Activated T-helper 17 cell treated with anti-CD3 and anti-CD28 coated beads, Interleukin-2, amount 50 U/mL, for 72 hours (primary cell): ENCODE data around the gene FITM1. TPM values are rescaled to one million over a fixed set of nuclear protein-coding genes. Genes with fewer than 3 reads are reported as not detected.
"Not testable (repeated sequence)": the region's sequence is repeated elsewhere in the genome, so short reads cannot be mapped to it uniquely, and the experiment has no call there.

Experiments used
- ATAC-seq: fragments of 150-1000 bp; cut with Tn5 transposase; replicated peaks from 2 replicates; pipeline ENCODE4 v1.10.0; 2021; ENCODE audit warnings: mild to moderate bottlenecking, moderate library complexity
- H3K27ac Mint-ChIP-seq: one replicate; pipeline ENCODE4 v1.8.0; 2022; ENCODE audit warnings: mixed read lengths
- H3K27me3 Mint-ChIP-seq: one replicate; pipeline ENCODE4 v1.8.0; 2022; ENCODE audit warnings: mixed read lengths
- H3K36me3 Mint-ChIP-seq: one replicate; pipeline ENCODE4 v1.8.0; 2022; ENCODE audit warnings: low read depth, mild to moderate bottlenecking, mixed read lengths
- H3K4me1 Mint-ChIP-seq: one replicate; pipeline ENCODE4 v1.8.0; 2022; ENCODE audit warnings: mixed read lengths
- H3K4me3 Mint-ChIP-seq: one replicate; pipeline ENCODE4 v1.8.0; 2022; ENCODE audit warnings: mild to moderate bottlenecking, mixed read lengths
- H3K9me3 Mint-ChIP-seq: one replicate; pipeline ENCODE4 v1.8.0; 2022; ENCODE audit warnings: mixed read lengths
- total RNA-seq, 2 donors: library from RNA; stranded (reverse); gene quantifications; one replicate each; pipeline ENCODE4 v1.2.3, GENCODE V29; 2022

Gene FITM1
- total RNA-seq, 2 donors from 2014 or later, result 0.58 TPM; not detected in 1

DNA sequence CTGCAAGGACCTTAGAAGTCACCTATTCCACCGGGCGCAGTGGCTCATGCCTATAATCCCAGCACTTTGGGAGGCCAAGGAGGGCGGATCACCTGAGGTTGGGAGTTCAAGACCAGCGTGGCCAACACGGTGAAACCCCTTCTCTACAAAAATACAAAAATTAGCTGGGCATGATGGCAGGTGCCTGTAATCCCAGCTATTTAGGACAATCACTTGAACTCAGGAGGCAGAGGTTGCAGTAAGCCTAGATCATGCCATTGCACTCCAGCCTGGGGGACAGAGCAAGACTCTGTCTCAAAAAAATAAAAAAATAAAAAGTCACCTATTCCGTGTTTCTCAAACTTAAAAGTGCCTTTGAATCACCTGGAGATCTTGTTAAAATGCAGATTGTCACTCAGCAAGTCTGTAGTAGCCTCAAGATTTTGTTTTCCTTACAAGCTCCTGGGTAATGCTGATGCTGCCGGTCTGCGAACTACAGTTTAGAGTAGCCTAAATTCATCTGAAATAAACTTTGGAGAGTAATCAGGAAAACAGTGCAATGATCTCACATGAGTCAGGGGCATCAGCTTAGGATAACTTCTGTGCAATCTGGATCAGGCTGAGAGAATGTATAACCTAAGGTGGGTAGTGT lies 24.7 kb upstream of the FITM1 start:
- Mint-ChIP-seq H3K27ac (peak overlapping the region; percentile 28), H3K36me3 (peaks cover 35% of the 10 kb centered on the region)
- H3K4me1 Mint-ChIP-seq, H3K4me3 Mint-ChIP-seq, H3K27me3 Mint-ChIP-seq, H3K9me3 Mint-ChIP-seq, ATAC-seq: not testable (repeated sequence)

DNA sequence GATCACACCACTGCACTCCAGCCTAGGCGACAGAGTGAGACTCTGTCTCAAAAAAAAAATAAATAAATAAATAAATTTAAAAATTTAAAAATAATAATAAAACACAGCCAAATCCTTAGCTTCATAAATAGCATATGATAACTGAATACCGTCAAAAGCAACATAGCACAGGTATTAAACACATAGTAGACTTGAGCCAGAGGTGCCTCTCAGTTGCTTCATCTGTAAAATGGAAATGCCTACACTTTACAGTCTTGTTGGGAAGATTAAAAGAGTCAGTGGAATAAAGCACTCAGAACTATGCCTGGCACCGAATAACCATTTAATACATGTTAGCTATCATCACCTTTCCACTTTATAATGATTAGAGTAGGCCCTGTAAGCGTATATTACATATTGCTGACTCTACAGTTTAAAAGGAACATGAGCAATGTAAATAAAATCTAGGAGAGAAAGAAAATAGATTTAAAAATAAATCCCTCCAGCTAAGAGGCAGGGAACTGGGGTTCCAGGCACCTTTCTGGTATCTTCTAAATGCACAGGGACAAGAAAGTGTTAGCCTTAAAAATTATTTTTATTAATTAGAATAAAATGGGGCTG lies 23.7 kb upstream of the FITM1 start:
- ATAC-seq, result no peak
- Mint-ChIP-seq H3K4me3 (no peak overlapping the region), H3K9me3 (no peaks in the 10 kb centered on the region), H3K4me1 (no peaks in the 10 kb centered on the region), H3K27ac (no peak overlapping the region), H3K27me3 (no peaks in the 10 kb centered on the region), H3K36me3 (peaks cover 27% of the 10 kb centered on the region)

DNA sequence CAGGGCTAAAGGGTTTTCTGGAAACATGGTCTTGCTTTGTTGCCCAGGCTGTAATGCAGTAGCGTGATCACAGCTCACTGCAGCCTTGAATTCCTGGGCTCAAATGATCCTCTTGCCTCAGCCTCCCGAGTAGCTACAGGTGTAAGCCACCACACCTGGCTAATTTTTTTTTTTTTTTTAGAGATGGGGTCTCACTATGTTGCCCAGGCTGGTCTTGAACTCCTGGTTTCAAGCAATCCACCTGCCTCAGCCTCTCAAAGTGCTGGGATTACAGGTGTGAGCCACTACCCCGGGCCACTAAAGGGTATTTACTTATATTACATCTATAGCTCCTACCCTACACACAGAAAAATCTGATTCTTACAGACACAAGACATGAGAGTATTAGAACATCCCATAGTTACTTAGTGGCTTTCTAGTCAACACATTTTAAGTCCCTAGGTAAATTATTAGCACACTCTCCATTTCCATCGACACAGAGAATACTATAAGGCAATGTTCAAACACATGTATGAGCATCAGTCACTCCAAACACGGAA lies 22.1 kb upstream of the FITM1 start:
- ATAC-seq, result no peak
- H3K27ac Mint-ChIP-seq, result peak overlapping the region; percentile 93
- no peaks in the 10 kb centered on the region for H3K9me3 Mint-ChIP-seq
- peaks cover 15% of the 10 kb centered on the region for H3K36me3 Mint-ChIP-seq
- H3K4me3 Mint-ChIP-seq, result peak overlapping the region; percentile 75
- no peaks in the 10 kb centered on the region for H3K27me3 Mint-ChIP-seq
- H3K4me1 Mint-ChIP-seq, result no peaks in the 10 kb centered on the region

DNA sequence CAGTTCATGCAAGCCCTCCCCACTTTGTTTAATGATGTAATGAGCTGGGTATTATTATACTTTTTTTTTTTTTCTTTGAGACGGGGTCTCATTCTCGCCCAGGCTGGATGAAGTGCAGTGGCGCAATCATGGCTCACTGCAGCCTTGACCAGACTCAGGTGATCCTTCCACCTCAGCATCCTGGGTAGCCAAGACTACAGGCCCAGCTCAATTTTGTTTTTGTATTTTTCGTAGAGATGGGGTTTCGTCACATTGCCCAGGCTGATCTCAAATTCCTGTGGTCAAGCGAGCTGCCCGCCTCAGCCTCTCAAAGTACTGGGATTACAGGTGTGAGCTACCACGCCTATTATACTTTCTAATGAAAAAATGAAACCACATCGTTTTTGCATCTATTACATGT lies 20.4 kb upstream of the FITM1 start:
- no peak for ATAC-seq
- no peaks in the 10 kb centered on the region for H3K27me3 Mint-ChIP-seq
- H3K4me3 Mint-ChIP-seq, result no peak overlapping the region
- no peak overlapping the region for H3K27ac Mint-ChIP-seq
- no peaks in the 10 kb centered on the region for H3K9me3 Mint-ChIP-seq
- H3K4me1 Mint-ChIP-seq, result no peaks in the 10 kb centered on the region
- H3K36me3 Mint-ChIP-seq, result peaks cover 7% of the 10 kb centered on the region

DNA sequence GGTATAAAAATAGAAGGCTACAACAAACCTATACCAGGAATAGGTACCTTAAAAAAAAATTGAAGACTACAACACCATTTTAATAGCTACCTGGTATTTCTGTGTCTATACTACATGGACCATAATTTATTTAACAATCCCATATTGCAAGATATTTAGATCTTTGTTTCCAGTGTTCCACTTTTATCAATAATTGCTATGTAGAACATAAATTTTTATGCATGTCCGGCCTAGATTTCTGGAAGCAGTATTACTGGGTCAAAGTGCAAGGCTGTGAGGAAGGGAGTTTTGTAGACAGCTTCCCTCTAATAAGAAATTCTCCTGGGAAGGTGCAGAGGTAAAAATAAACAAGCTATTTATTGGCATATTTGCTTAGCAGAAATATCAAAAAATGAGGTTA lies 19.9 kb upstream of the FITM1 start:
- H3K27ac Mint-ChIP-seq, result no peak overlapping the region
- no peak overlapping the region for H3K4me3 Mint-ChIP-seq
- H3K27me3 Mint-ChIP-seq, result no peaks in the 10 kb centered on the region

DNA sequence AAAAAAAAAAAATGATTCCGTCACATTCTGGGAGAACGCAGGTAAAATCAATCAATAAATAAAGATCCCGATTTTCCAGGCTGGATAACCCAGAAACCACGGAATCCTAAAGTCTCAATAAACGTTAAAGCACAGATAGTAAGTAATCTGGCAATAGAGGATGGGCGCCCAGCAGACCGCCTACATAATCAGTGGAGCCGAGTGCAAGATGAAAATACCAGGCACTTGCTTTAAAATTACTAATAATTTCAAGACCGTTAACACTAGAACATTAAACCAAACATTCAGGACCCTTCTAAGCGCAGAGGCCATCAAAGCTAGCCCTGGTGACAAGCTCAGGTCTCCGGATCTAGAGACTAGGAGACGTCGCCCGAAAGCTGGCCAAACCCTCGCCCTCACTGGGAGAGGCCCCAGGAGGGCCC lies 17.1 kb upstream of the FITM1 start:
- H3K27me3 Mint-ChIP-seq, result no peaks in the 10 kb centered on the region
- ATAC-seq, result no peak
- H3K27ac Mint-ChIP-seq, result peak overlapping the region; percentile 98
- peaks cover 20% of the 10 kb centered on the region for H3K4me1 Mint-ChIP-seq
- H3K36me3 Mint-ChIP-seq, result peaks cover 40% of the 10 kb centered on the region
- H3K9me3 Mint-ChIP-seq, result no peaks in the 10 kb centered on the region
- peak overlapping the region; percentile 100 for H3K4me3 Mint-ChIP-seq

More for the DNA sequence above, 19.9 kb upstream of the FITM1 start:
- H3K4me1 Mint-ChIP-seq, result peaks cover 4% of the 10 kb centered on the region
- peaks cover 11% of the 10 kb centered on the region for H3K36me3 Mint-ChIP-seq
- no peak for ATAC-seq
- H3K9me3 Mint-ChIP-seq, result no peaks in the 10 kb centered on the region

DNA sequence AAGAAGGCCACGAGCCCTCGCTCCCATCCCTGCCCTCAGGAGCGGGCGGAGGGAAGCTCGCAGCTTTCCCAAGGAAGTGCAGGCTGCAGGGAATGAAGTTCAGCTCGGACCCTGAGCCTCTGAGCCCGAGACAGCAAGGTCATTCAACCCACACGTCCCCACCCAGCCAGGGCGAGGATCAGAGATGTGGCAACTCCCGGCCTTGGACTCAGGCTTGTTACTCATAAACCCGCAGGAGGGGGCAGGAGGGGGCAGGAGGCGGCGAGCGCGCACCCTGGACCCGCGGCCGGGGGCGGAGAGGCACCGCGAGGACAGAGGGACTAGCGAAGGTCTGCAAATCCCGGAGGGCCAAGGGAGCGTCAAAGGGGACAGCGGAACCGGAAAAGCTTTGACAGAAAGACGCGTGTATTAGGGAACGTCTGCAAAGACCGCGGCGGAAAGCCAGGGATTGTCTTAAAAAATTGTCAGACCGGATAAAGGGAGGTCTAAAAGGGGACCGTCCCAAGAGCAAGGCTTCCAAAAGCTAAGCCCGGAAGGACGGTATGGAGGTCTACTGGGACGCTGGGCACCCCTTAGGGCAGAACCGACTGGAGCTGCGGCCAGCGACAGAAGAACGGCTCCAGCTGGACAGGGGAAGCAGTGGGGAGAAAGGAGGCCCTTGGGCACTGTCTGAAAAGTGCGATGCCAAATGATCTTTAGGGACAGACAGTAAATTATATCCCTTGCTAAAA lies 16.5 kb upstream of the FITM1 start:
- peak; percentile 53 for ATAC-seq
- H3K9me3 Mint-ChIP-seq, result no peaks in the 10 kb centered on the region
- peaks cover 24% of the 10 kb centered on the region for H3K4me1 Mint-ChIP-seq
- peak overlapping the region; percentile 98 for H3K27ac Mint-ChIP-seq
- H3K36me3 Mint-ChIP-seq, result peaks cover 46% of the 10 kb centered on the region
- no peaks in the 10 kb centered on the region for H3K27me3 Mint-ChIP-seq
- peak overlapping the region; percentile 100 for H3K4me3 Mint-ChIP-seq

DNA sequence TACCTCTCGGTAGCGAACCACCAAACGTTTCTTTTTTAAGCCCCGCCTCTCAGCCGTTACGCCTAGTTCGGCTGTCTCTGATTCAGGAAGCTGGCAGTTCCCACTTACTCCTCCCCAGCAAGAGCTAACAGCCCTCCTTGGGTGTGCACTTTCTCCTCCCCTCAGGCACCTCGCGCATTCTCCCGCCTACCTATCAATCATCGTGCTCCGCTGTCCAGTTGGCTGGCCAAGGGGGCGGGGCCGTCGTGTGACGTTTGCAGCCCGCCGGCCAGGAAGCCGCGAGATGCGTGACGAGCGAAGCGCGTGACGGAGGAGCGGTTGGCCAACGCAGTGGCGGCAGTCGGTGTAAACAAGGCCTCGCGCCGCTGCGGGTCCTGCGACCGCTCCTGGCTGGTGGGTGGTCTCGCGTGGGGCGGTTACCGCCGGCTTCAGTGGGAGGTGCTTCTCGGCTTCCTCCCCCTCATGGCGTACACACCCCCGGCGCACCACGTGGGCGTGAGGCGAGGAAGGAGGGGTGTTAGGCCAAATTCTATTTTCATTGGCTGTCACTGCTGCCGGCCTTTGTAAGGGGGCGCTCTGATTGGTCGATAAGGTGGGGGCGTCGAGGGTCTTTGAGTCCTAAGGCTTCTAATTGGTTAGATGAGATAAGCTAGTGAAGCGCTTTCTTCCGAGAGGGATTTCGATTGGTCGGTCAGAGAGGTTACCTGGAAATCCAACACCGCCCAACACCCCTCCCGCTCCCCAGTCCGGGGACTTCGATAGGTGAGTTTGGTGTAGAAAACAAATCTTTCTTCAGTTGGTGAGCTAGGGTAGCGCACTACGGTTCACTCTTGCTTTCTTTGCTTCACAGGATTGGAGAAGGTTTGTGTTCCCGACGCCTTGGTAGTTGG lies 15.7 kb upstream of the FITM1 start, which contains the start of the genes DCAF11 and NRL:
Gene DCAF11 (plus strand): TSS at position 246 of the 890 bp plus-strand sequence. CDS start 818 bp downstream, outside the sequence.
Gene NRL (minus strand): TSS at position 418 of the 890 bp plus-strand sequence. CDS start 32,101 bp downstream, outside the sequence.
- Mint-ChIP-seq H3K4me1 (peaks cover 24% of the 10 kb centered on the region), H3K4me3 (peak within 1 kb of the TSS; percentile 100), H3K9me3 (no peaks in the 10 kb centered on the region), H3K27me3 (no peaks in the 10 kb centered on the region), H3K27ac (peak within 1 kb of the TSS; percentile 98), H3K36me3 (peaks cover 54% of the 10 kb centered on the region)
- peak; percentile 90 for ATAC-seq

DNA sequence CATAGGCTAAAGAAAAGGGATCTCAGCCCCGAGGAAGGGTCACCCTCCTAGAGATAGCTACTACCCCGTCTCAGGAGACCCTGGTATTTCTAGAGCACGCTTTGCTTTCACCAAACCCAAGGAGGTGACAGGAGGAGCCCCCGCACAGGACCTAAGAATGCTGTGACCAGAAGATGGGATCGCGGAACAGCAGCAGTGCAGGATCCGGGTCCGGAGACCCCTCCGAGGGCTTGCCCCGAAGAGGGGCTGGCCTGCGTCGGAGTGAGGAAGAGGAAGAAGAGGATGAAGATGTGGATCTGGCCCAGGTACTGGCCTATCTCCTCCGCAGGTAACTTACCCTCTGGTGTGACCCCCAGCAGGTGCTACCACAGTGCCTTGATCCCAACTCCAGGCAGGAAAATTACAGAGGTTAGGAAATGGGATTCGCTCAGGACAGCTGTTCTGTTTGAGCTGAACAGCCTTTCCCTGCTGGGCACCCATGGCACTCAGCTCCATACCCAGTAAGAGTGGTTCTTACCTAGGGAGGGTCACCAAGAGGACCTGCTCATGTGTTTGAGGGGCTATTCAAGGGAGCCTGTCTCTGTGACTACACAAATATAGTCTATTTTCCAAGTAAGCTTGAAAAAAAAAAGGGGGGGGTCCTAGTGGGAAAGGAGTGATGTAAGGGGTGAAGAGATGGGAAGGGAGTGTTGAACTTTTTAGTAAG lies 14.9 kb upstream of the FITM1 start:
- peaks cover 62% of the 10 kb centered on the region for H3K36me3 Mint-ChIP-seq
- peaks cover 24% of the 10 kb centered on the region for H3K4me1 Mint-ChIP-seq

DNA sequence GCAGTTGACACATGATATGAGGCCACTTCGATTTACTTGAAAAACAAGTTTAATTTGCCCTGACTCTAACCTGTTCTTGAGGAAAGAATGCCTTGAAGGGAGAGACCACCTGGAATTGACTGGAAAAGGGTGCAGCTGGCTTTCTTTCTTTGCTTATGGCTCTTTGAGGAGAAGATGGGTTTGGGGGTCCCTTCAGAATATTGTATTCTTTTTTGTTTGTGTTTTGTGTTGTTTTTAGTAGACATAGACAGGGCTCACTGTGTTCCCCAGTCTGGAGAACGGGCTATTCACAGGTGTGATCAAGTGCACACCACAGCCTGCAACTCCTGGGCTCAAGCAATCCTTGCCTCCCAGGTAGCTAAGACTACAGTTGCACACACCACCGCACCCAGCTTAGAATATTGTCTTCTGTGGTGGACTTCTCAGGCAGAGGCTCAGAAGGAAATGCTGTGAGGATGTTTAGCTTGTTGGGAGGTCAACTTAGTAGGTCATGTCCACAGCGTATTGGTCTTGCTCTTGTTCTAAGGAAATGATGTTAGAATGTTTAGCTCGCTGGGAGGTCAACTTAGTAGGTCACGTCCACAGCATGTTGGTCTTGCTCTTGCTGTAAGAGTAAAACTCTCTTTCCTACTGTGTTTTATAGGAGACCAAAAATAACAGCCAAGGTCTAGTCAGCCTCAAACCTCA lies 14.2 kb upstream of the FITM1 start:
- peak overlapping the region; percentile 98 for H3K27ac Mint-ChIP-seq
- no peaks in the 10 kb centered on the region for H3K27me3 Mint-ChIP-seq
- H3K9me3 Mint-ChIP-seq, result no peaks in the 10 kb centered on the region
- peak overlapping the region; percentile 100 for H3K4me3 Mint-ChIP-seq
- peaks cover 24% of the 10 kb centered on the region for H3K4me1 Mint-ChIP-seq
- ATAC-seq, result no peak
- H3K36me3 Mint-ChIP-seq, result peaks cover 69% of the 10 kb centered on the region

More for the DNA sequence above, 14.9 kb upstream of the FITM1 start:
- H3K27me3 Mint-ChIP-seq, result no peaks in the 10 kb centered on the region
- no peak for ATAC-seq
- H3K27ac Mint-ChIP-seq, result peak overlapping the region; percentile 98
- H3K9me3 Mint-ChIP-seq, result no peaks in the 10 kb centered on the region
- H3K4me3 Mint-ChIP-seq, result peak overlapping the region; percentile 100

DNA sequence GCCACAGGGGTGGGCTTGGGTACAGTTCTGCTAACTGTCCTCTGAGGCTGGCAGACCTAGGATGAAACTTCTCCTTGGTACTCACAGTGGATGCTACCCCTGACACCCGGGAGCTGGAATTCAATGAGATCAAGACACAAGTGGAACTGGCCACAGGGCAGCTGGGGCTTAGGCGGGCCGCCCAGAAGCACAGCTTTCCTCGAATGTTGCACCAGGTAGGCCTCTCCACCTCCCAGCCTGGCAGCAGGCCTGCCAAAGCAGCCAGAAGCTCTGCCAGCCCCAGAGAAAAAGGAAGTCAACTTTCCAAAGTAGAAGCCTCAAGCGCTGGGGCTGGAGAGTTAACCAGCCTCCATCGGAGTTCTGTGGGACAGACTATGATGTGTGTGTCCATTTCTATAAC lies 13.3 kb upstream of the FITM1 start:
- peaks cover 78% of the 10 kb centered on the region for H3K36me3 Mint-ChIP-seq
- H3K9me3 Mint-ChIP-seq, result no peaks in the 10 kb centered on the region
- peaks cover 24% of the 10 kb centered on the region for H3K4me1 Mint-ChIP-seq
- peak overlapping the region; percentile 98 for H3K27ac Mint-ChIP-seq
- no peaks in the 10 kb centered on the region for H3K27me3 Mint-ChIP-seq
- no peak overlapping the region for H3K4me3 Mint-ChIP-seq
- ATAC-seq, result no peak

DNA sequence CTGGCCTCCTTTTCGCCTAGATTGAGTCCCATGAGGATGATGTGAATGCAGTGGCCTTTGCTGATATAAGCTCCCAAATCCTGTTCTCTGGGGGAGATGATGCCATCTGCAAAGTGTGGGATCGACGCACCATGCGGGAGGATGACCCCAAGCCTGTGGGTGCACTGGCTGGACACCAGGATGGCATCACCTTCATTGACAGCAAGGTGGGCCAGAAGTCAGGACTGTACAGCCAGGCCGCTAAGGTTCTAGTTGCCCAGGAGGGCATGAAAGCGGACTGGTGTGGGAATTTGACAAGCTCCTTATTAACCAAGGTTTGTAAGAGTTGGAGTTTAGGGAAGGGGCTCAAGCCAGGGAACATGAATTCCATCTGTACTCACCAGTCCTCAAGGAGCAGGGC lies 10.8 kb upstream of the FITM1 start:
- Mint-ChIP-seq H3K4me3 (no peak overlapping the region), H3K9me3 (no peaks in the 10 kb centered on the region), H3K36me3 (peaks cover 97% of the 10 kb centered on the region), H3K4me1 (peaks cover 24% of the 10 kb centered on the region), H3K27ac (peak overlapping the region; percentile 64), H3K27me3 (no peaks in the 10 kb centered on the region)
- no peak for ATAC-seq

DNA sequence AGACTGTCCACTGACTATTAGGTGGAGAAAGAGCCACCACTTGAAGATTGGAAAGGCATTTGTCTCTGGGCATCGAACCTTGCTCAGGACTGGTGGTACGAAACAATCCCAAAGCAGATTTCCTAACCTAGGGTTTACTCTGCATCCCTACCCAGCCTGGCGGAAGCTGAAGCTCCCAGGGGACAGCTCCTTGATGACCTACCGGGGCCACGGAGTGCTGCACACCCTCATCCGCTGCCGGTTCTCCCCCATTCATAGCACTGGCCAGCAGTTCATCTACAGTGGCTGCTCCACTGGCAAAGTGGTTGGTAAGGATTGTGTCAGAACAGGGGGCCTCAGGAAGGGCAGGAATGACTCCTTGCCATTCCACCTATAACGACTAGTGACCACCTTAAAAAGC lies 9.2 kb upstream of the FITM1 start:
- no peak for ATAC-seq
- Mint-ChIP-seq H3K36me3 (peaks cover 82% of the 10 kb centered on the region), H3K27me3 (no peaks in the 10 kb centered on the region), H3K4me3 (no peak overlapping the region), H3K9me3 (no peaks in the 10 kb centered on the region), H3K27ac (no peak overlapping the region), H3K4me1 (peaks cover 13% of the 10 kb centered on the region)
